Measurements from ENCODE around the gene RING1. TPM values are rescaled to one million over a fixed set of nuclear protein-coding genes. Genes with fewer than 3 reads are reported as not detected.

The RING1 gene
- total RNA-seq, 4 donors from 2014 or later: 1.8 to 66.9 (median 30.1) TPM

- H3K4me1 ChIP-seq: peaks cover 10% of the 10 kb centered on the region in 2 donors
- H3K27me3 ChIP-seq: no peaks in the 10 kb centered on the region
- H3K4me3 ChIP-seq: peak overlapping the region; percentile 41
- H3K36me3 ChIP-seq: no peaks in the 10 kb centered on the region
- no peaks in the 10 kb centered on the region for H3K9me3 ChIP-seq
- intact Hi-C loops (cut with DNase I; ENCODE audit: low total_unique reads): loop anchor here (10.0 kb wide), 1 partner anchor 89 kb away; the partner anchor contains the start of gene RGL2
- H3K27ac ChIP-seq: no peak overlapping the region
- no peak for DNase-seq
- TF ChIP-seq CTCF (IDR thresholded peaks at IDR 0.05) (no peak), POLR2A (IDR thresholded peaks at IDR 0.05) (no peak)
Measured at GRCh38 chr6:33205191-33206026, 2.9 kb upstream of the RING1 start.

- H3K4me3 ChIP-seq: no peak overlapping the region
- intact Hi-C loops (cut with DNase I; ENCODE audit: low total_unique reads): loop anchor here (10.0 kb wide), 1 partner anchor 89 kb away; the partner anchor contains the start of gene RGL2
- no peaks in the 10 kb centered on the region for H3K27me3 ChIP-seq
- H3K36me3 ChIP-seq: no peaks in the 10 kb centered on the region
- H3K9me3 ChIP-seq: no peaks in the 10 kb centered on the region
- no peak overlapping the region for H3K27ac ChIP-seq
- peaks cover 10% of the 10 kb centered on the region in 2 donors for H3K4me1 ChIP-seq
- DNase-seq: no peak
- no peak for TF ChIP-seq POLR2A (IDR thresholded peaks at IDR 0.05)
- no peak for TF ChIP-seq CTCF (IDR thresholded peaks at IDR 0.05)
Measured at GRCh38 chr6:33206027-33206863, 2.1 kb upstream of the RING1 start.

GRCh38 chr6:33206864-33207551, 1.3 kb upstream of the RING1 start:
- Histone ChIP-seq H3K27ac (peak overlapping the region; percentile 94 to 99), H3K9me3 (no peaks in the 10 kb centered on the region), H3K4me3 (peak overlapping the region; percentile 90 to 94), H3K36me3 (no peaks in the 10 kb centered on the region), H3K27me3 (no peaks in the 10 kb centered on the region), H3K4me1 (peaks cover 3 to 5% of the 10 kb centered on the region in 2 donors)
- no peak for DNase-seq
- TF ChIP-seq POLR2A (IDR thresholded peaks at IDR 0.05) (no peak), CTCF (IDR thresholded peaks at IDR 0.05) (no peak)
- intact Hi-C loops (cut with DNase I; ENCODE audit: low total_unique reads): loop anchor here (10.0 kb wide), 1 partner anchor 88 kb away; the partner anchor contains the start of gene RGL2

- Histone ChIP-seq H3K9me3 (no peaks in the 10 kb centered on the region), H3K27ac (peak overlapping the region; percentile 94 to 99), H3K4me3 (peak overlapping the region; percentile 90 to 94), H3K36me3 (no peaks in the 10 kb centered on the region), H3K4me1 (peaks cover 0 to under 1% of the 10 kb centered on the region in 2 donors), H3K27me3 (no peaks in the 10 kb centered on the region)
- no peak for TF ChIP-seq CTCF (IDR thresholded peaks at IDR 0.05)
- TF ChIP-seq POLR2A (IDR thresholded peaks at IDR 0.05): no peak
- peak; percentile 60 to 63 for DNase-seq
- intact Hi-C loops (cut with DNase I; ENCODE audit: low total_unique reads): loop anchor here (10.0 kb wide), 1 partner anchor 87 kb away; the partner anchor contains the start of gene RGL2
Measured at GRCh38 chr6:33207552-33208090, 679 bp upstream of the RING1 start.

Measured in uterus (tissue), 4 donors.